SH-SY5Y (cell line): ENCODE measurements around the gene CACNA1E.

Experiments
- GATA2 ChIP-seq: IDR thresholded peaks from 2 replicates; pipeline ENCODE4 v1.6.1; 2011; ENCODE audit warnings: mild to moderate bottlenecking, low read depth, low read length
- GATA3 ChIP-seq: IDR thresholded peaks from 2 replicates; pipeline ENCODE4 v1.6.1; 2011; ENCODE audit warnings: low read depth, mild to moderate bottlenecking, low read length, moderate library complexity

The CACNA1E gene

DNA sequence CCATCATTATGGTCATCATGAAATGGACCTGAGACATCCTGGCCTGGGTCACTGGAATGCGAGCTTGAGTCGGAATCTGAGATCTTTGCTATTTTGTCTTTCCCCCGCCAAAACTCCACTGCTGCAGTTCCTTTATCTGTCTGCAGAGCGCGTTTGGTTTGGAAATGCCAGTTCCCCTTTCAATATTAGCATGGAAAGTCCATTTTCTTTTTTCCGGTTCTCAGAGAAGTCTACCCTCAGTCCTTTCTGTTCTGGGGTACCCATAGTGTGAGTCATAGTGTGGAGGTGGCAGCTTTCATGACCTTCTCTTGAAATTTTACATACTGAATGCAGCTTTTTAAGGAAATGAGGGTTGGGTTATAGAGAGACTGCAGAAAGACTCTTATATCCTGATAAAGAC is 14.6 kb downstream of the CACNA1E start:
- TF ChIP-seq GATA2 (no peak), GATA3 (no peak)

DNA sequence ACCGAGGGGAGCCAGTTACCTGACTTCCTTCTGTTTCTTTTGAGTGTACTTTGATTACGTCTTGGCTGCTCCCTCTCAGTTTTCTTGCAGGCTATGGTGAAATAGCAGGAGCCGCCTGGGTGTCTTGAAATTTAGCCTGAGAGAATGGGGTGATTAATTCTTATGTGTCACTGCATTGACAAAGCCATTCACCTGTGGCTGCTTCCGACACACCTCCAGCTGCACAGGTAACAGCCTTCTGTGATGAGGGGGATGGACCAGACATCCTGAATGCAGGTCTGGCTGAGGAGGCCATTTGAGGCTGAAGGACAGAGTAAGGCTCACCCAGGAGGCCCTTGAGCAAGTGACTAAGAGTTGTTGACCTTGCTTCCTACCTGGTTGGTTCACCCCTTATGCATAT is 16.5 kb downstream of the CACNA1E start:
- no peak for TF ChIP-seq GATA2
- TF ChIP-seq GATA3: no peak

DNA sequence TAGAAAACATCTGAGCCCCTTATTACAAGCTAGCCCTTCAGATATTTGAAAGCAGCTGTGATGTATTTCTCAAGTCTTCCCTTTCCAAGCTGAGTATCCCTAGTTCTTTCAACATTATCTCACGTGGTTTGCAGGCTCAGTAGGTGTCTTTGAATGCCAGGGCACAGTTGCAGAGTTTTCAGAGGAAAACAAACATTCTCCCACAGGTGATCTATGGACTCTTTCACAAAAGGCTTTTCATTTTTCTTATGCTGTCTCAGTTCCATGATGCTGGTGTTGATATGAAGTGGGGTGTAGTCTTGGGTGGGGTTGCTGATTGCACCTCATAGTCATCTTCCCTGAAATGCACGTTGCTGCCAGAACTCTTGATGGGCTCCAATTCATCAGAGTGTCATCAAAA is 17.3 kb downstream of the CACNA1E start:
- no peak for TF ChIP-seq GATA3
- TF ChIP-seq GATA2: no peak

DNA sequence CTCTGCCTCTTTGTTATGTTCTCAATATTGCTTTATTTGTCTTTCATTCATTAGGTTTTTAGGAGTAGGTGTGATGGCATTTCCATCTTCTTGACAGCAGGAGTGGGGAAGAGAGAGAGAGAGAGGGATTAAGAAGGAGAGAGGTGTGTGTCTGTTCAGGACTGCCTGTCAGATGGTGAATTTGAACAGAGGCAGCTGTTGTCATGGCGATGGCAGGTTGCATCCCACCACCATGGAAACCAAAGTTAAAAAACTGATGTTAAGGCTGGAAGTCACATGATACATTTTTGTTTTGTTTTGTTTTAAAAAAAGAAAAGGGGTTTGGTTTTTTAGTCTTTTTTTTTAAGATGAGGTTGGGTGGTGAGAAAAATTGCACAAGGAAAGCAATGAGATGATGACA is 18.3 kb downstream of the CACNA1E start:
- TF ChIP-seq GATA2: no peak
- TF ChIP-seq GATA3: no peak

DNA sequence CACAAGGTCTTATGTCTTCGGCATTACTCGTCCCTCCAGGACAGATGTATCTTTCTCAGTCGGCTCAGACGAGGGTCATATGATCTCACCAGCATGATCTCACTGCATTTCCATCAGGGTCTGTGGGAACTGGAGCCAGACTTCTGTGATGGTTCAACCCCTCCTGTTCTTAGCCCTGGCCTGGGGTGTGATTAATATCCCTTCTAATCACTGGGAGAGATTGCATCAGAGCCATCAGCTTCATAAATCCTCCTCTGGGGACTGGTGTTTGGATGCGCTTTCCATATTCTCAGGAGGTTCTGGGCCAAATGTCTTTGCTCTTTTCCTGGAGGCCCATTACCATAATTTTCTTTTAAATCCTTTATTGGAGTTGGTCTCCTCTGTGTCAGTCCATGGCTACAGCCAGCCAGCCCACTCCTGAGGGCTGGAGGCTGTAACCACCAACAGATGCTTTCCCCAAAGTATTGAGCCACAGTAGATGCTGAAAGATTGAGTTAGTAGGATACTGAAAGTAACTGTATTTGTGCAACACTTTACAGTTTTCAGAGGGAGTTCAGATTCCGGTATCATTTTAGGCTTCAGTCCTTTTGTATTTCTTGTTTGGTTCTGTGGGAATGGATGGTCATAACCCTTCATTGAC is 20.0 kb downstream of the CACNA1E start:
- peak; percentile 49; the same call in 1 of the 2 replicates for TF ChIP-seq GATA2
- TF ChIP-seq GATA3: no peak

DNA sequence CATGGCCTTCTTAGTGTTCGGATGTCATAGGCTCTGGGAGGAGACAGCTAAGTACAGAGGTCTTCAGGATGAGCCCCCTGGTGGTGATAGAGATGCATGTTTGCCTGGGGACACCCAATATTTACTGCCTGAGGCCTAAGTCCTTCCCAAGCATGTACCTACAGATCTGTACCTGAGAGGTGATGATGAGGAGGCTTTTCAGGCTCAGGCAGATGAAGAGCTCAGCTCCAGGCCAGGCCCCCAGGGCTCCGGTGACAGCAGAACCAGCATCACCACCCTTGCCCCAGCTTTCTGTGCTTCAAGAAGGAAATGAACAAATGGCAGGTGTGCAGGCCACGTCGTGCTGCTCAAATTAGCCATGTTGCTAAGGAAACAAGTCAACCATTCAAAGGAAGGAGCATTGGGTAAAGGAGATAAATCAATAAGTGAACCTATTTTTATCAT is 21.1 kb downstream of the CACNA1E start:
- TF ChIP-seq GATA3 (no peak), GATA2 (no peak)

DNA sequence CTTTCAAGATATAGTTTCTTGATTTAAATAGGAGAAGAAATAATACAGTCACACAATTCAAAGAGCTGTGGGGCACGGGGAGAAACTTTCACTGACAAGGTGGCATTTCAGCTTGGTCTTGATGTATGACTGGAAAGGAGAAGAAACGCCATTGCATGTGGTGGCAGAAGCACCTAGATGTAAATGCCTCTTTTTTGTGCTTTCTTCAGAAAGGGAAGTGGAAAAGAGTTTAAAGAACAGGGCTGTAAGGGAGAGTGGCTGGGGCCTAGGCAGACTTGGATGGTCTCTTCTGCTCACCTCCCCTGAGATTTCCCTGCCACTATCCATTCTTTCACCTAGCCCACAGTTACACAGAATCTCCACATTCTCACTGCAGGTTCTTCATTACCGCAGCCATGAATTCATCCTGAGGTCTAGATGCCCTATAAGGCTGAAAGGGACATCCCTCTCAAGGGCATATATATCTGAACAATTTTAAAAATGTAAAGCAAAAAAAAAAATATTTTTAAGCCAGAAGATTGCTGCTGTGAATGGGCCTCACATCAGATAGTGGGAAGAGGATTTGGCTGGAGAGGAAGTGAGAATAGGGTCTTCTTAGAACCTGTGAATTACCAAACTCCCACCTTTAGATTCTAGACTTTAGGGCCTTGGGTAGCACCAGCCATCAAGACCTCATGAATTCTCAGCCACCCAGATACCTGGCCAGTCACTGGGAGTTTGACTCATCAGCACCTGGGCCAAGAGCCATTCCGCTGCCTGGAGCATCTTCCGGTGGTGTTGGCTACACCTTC is 23.4 kb downstream of the CACNA1E start:
- TF ChIP-seq GATA3 (no peak), GATA2 (no peak)

DNA sequence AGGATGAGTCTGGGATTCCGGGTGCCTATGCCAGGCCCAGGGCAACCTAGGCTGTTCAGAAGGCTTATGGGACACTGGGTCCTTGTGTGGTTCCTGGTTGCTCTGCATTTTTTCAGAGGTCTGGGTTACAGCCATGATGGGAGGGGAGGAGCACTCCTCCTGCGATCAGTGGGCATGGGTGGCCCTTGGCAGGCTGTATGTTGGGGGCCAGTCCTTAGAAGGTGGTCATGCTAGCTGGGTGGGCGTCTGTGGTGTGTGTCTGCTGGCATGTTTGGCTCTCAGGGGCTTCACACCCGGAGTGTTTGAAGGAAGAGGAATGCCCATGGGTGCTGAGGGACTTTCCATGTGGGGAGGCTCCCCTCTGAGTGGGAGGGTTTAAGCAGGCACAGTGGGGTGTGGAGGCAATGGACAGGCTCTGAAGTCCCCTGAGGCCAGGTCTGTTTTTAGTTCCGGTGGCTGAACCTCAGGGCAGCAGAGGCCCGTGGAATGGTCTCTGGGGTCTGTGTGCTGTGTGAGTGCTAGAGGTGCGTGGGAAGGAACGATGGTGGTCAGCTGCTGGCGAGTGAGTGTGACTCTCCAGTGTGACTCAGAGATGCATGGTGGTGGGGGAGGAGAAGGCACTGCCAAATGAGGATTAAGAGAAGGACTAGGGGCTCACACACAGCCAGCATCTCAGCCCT is 25.3 kb downstream of the CACNA1E start:
- TF ChIP-seq GATA3: no peak
- TF ChIP-seq GATA2: no peak

DNA sequence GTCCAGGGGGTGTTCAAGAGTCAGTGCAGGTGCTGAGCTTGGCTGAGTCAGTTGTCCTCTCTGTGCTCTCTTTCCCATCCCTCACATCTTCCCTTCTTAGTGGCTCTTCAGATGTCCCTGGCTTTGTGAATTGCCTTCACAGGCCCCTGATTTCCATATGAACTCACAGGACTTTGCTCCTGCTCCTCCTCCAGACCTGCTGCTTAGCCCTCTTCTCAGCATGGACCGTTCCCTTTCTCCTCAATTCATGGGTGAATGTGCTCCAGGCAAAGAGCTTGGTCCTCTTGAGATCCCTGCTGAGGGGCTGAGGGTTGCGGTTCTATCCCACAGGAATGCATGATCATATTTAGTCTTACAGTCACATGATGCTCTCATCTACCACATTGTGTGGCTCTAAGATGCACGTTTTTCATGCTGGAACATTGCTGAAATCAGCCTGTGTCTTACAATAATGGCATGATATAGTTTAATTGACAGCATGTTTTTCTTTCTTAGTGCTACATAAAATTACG is 30.5 kb downstream of the CACNA1E start:
- TF ChIP-seq GATA2: no peak
- TF ChIP-seq GATA3: no peak

DNA sequence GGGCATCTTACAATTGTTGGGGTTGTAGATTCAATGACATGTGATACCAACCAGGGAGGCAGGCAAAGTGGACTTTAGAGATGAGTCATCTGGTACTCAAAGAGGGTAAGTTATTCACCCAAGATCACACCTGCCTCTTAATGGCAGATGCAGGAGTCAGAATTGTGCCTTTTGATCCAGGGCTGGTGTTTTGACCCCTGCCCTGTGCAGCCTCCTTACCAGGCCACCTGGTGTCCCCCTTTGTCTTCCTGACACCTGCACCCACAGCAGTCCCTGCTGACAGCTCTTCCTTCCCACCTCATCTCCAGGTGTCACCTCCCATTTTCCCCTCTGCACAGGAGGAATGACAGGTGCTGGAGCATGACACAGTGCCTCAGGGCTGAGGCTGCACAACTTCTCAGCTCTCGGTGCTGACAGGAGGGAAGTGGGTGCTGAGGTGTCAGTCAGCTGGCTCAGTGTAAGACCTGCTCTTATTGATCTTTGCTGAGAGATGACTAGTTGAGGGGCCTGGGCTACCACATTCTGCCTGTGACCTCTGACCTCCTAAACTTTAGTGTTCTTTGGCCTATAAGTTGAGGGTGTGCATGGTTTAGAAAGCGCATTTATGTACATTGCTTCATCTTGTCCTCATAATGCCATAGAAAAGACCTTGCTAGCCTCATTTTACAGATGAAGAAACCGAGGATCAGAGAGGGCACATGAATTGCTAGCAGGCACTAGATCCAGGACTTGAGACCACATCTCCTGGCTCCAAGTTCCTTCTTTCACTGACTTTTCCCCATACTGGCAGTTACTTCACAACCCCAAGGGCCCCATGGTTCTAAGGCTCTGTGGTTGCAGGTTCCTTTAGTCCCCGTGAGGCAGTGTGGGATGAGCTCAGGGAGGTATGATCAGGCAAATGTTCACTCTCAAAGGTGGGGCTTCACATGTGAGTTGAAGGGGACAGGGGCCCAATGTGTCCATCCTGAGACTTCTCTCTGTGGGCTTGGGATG is 31.3 kb downstream of the CACNA1E start:
- TF ChIP-seq GATA3 (no peak), GATA2 (no peak)

DNA sequence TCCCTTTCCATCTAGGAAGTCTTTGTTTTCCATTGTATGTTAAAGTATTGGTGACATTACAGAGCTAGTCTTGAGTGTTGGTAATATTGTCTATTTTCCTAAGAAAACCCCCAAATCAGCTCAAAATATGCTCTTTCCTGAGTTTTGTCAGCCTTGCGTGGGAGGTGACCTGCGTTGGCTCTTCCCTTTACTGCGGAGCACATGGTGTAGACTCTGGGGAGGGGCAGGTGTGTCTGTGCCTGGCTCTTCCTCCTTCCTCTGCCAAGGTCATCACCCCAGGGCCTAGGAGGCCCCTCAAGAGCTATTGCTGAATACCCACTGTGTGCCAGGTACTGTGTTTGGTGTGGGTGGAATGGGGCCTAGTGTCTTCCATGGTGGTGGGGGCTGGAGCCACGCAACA is 33.4 kb downstream of the CACNA1E start:
- TF ChIP-seq GATA2 (no peak), GATA3 (no peak)

DNA sequence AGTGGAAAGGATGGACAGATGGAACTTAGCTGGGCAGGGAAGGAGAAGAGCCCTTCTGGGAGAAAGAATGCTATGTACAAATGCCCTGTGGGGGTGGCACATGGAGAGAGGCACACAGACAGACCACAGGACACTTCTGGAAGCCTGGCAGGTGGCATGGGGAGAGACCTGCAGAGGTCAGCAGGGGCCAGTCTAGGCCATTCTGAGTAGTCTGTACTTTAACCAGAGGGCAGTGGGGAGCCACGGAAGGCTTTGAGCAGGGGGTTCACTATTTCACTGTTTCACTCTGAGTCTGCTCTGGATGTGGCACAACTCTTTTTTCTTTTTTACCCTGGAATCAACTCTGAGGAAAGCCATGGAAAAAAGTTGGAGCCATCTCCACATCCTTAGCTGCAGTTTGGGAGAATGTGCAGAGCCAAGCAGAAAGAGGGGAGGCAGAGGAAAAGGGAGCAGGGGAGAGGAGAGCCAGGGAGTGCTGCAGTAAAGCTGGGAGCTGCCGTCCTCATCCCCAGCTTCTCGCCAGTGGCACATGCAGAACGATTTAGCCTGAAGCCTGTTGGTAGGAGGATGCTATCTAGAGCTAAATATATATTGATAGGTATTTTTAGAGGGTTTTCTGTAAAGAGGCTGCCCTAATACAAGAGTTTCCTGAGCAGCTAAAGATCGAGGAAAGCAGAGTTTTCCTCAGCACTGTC is 34.0 kb downstream of the CACNA1E start:
- TF ChIP-seq GATA2: no peak
- TF ChIP-seq GATA3: no peak

DNA sequence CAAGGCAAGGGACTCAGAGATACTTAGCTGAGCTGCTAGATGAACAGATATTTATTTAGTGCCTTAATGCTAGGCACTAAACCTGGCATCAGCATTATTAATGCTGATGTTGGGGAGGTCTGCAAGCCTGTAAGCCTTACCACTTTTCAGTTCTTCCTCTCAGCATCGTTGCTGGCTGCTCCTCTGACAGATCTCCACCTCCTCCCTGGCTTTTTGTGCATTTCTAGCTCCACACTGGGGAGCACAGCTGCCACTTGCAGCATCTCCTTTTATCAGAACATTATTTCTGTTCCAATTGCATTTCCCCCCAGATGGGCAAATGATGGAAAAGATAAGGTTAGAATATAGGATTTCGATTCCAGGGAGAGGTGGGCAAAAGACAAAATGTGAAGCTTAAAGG is 34.8 kb downstream of the CACNA1E start:
- no peak for TF ChIP-seq GATA3
- TF ChIP-seq GATA2: no peak
